Measurements from ENCODE around the gene ITPR1. TPM values are rescaled to one million over a fixed set of nuclear protein-coding genes. Genes with fewer than 3 reads are reported as not detected.

ITPR1 gene
- total RNA-seq, 1 donor from 2014 or later = 6.7 TPM

DNA sequence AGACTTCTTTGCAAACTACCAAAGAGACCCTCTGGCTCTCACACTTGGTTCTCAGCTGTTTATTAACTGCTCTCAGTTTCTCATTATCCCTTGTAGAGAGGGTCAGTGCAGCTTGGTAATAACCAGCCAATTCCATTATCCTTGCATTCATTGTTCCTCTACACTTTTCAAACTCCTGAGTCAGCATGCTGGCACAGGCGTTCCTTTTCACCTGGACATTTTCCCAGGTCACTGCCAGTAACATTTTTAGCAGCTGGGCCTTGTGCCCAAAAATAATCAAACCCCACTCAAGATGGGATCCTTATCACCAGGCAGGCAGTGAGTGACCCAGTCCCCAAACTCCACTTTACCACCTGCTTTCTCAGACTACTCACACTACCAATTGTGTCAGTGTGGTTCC is 21.2 kb upstream of the ITPR1 start:
- Histone ChIP-seq H4K20me1 (ENCODE audit: insufficient read depth, low read length) (no peaks in the 10 kb centered on the region), H3K27me3 (ENCODE audit: insufficient read depth, low read length) (peaks cover 35% of the 10 kb centered on the region), H3K9me3 (ENCODE audit: insufficient read depth, low read depth, low read length) (no peaks in the 10 kb centered on the region), H3K9ac (ENCODE audit: low read length) (no peak overlapping the region), H3K4me3 (ENCODE audit: insufficient read depth, low read depth, low read length) (no peak overlapping the region), H3K36me3 (ENCODE audit: insufficient read depth, low read length) (no peaks in the 10 kb centered on the region), H3K4me2 (ENCODE audit: low read length) (no peak overlapping the region), H3K4me1 (ENCODE audit: insufficient read depth, low read length) (peaks cover 9% of the 10 kb centered on the region), H3K79me2 (ENCODE audit: insufficient read depth, low read length) (no peaks in the 10 kb centered on the region), H2AFZ (ENCODE audit: low read depth, low read length) (no peak overlapping the region), H3K27ac (ENCODE audit: low read depth, low read length) (no peak overlapping the region)
- Mint-ChIP-seq H3K27me3 (ENCODE audit: low read depth, unreplicated experiment) (peaks cover 28% of the 10 kb centered on the region), H3K4me3 (ENCODE audit: unreplicated experiment) (no peak overlapping the region), H3K4me1 (ENCODE audit: low read depth, unreplicated experiment) (no peaks in the 10 kb centered on the region), H3K27ac (ENCODE audit: unreplicated experiment) (no peak overlapping the region), H3K36me3 (ENCODE audit: low read depth, unreplicated experiment) (no peaks in the 10 kb centered on the region), H3K9me3 (ENCODE audit: unreplicated experiment) (no peaks in the 10 kb centered on the region)
- TF ChIP-seq EZH2 (IDR thresholded peaks at IDR 0.05; ENCODE audit: insufficient read depth, low read length) (no peak), CTCF (IDR thresholded peaks at IDR 0.05; ENCODE audit: insufficient read depth, low read depth, low read length) (no peak)
- FAIRE-seq = no peak
- DNase-seq (ENCODE audit: low read depth) = no peak

- Mint-ChIP-seq H3K9me3 (ENCODE audit: unreplicated experiment) (no peaks in the 10 kb centered on the region), H3K27ac (ENCODE audit: unreplicated experiment) (no peak overlapping the region), H3K27me3 (ENCODE audit: low read depth, unreplicated experiment) (peaks cover 28% of the 10 kb centered on the region), H3K4me1 (ENCODE audit: low read depth, unreplicated experiment) (no peaks in the 10 kb centered on the region), H3K4me3 (ENCODE audit: unreplicated experiment) (no peak overlapping the region), H3K36me3 (ENCODE audit: low read depth, unreplicated experiment) (no peaks in the 10 kb centered on the region)
- Histone ChIP-seq H4K20me1 (ENCODE audit: insufficient read depth, low read length) (no peaks in the 10 kb centered on the region), H3K36me3 (ENCODE audit: insufficient read depth, low read length) (no peaks in the 10 kb centered on the region), H3K4me1 (ENCODE audit: insufficient read depth, low read length) (peaks cover 9% of the 10 kb centered on the region), H3K4me3 (ENCODE audit: insufficient read depth, low read depth, low read length) (no peak overlapping the region), H3K9me3 (ENCODE audit: insufficient read depth, low read depth, low read length) (no peaks in the 10 kb centered on the region), H2AFZ (ENCODE audit: low read depth, low read length) (no peak overlapping the region), H3K9ac (ENCODE audit: low read length) (no peak overlapping the region), H3K27ac (ENCODE audit: low read depth, low read length) (no peak overlapping the region), H3K4me2 (ENCODE audit: low read length) (no peak overlapping the region), H3K27me3 (ENCODE audit: insufficient read depth, low read length) (peaks cover 38% of the 10 kb centered on the region), H3K79me2 (ENCODE audit: insufficient read depth, low read length) (no peaks in the 10 kb centered on the region)
- DNase-seq (ENCODE audit: low read depth) (no peak), FAIRE-seq (no peak)
- TF ChIP-seq CTCF (IDR thresholded peaks at IDR 0.05; ENCODE audit: insufficient read depth, low read depth, low read length) (no peak), EZH2 (IDR thresholded peaks at IDR 0.05; ENCODE audit: insufficient read depth, low read length) (no peak)
Measured at GRCh38 chr3:4472312-4472711, 20.8 kb upstream of the ITPR1 start.

DNA sequence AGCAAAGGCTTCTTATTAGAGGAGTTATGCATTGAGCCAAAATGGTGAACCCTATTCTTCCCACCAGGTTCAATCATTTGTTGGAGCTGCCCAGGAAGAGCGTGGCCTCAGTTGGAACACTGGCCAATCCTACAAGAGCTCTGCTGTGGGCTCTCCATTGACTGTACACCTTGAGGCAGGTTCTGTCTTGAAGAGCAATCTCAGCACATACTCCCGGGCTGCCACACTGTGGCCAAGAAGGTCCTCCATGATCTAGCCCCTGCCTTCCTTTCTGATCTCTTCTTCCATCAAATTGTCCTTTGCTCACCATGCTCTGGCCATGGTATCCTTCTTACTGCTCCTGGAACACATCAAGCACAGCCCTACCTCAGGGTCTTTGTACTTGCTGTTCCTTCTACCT is 20.4 kb upstream of the ITPR1 start:
- Mint-ChIP-seq H3K27ac (ENCODE audit: unreplicated experiment) (no peak overlapping the region), H3K27me3 (ENCODE audit: low read depth, unreplicated experiment) (peaks cover 30% of the 10 kb centered on the region), H3K9me3 (ENCODE audit: unreplicated experiment) (no peaks in the 10 kb centered on the region), H3K36me3 (ENCODE audit: low read depth, unreplicated experiment) (no peaks in the 10 kb centered on the region), H3K4me3 (ENCODE audit: unreplicated experiment) (no peak overlapping the region), H3K4me1 (ENCODE audit: low read depth, unreplicated experiment) (no peaks in the 10 kb centered on the region)
- H3K79me2 ChIP-seq (ENCODE audit: insufficient read depth, low read length) = no peaks in the 10 kb centered on the region
- peaks cover 42% of the 10 kb centered on the region for H3K27me3 ChIP-seq (ENCODE audit: insufficient read depth, low read length)
- H3K9me3 ChIP-seq (ENCODE audit: insufficient read depth, low read depth, low read length) = no peaks in the 10 kb centered on the region
- FAIRE-seq (no peak), DNase-seq (ENCODE audit: low read depth) (no peak)
- peaks cover 9% of the 10 kb centered on the region for H3K4me1 ChIP-seq (ENCODE audit: insufficient read depth, low read length)
- H4K20me1 ChIP-seq (ENCODE audit: insufficient read depth, low read length) = no peaks in the 10 kb centered on the region
- no peak overlapping the region for H3K27ac ChIP-seq (ENCODE audit: low read depth, low read length)
- H3K9ac ChIP-seq (ENCODE audit: low read length) = no peak overlapping the region
- no peaks in the 10 kb centered on the region for H3K36me3 ChIP-seq (ENCODE audit: insufficient read depth, low read length)
- TF ChIP-seq CTCF (IDR thresholded peaks at IDR 0.05; ENCODE audit: insufficient read depth, low read depth, low read length) (no peak), EZH2 (IDR thresholded peaks at IDR 0.05; ENCODE audit: insufficient read depth, low read length) (no peak)
- no peak overlapping the region for H2AFZ ChIP-seq (ENCODE audit: low read depth, low read length)
- no peak overlapping the region for H3K4me3 ChIP-seq (ENCODE audit: insufficient read depth, low read depth, low read length)
- H3K4me2 ChIP-seq (ENCODE audit: low read length) = no peak overlapping the region
